GM18502 (cell line): ENCODE results near the gene LCOR.

Experiments used
- ATAC-seq: cut with Tn5 transposase; IDR thresholded peaks from one replicate; pipeline ENCODE4 v1.9.1; 2021; ENCODE audit warnings: mild to moderate bottlenecking; ENCODE audit not compliant: unreplicated experiment, poor library complexity

Gene LCOR

GRCh38 chr10:97043563-97043855 is 211.4 kb downstream of the LCOR start:
- no peak for ATAC-seq
